Left lung (tissue), 10 donors: Measurements from ENCODE around the gene USP32. TPM values are rescaled to one million over a fixed set of nuclear protein-coding genes. Genes with fewer than 3 reads are reported as not detected.
A peak's percentile ranks its signal among the peaks of the same experiment; 100 is the strongest.
"Not testable (repeated sequence)": the region's sequence is repeated elsewhere in the genome, so short reads cannot be mapped to it uniquely, and the experiment has no call there.

Source experiments
- ATAC-seq: fragments of 200-7000 bp; cut with Tn5 transposase; one replicate; pipeline ENCODE4 v1.9.1; 2020; ENCODE audit warnings: moderate library complexity
- DNase-seq, 4 donors: peaks; one replicate each; pipeline ENCODE4 v3.0.0-alpha.2; 2013 to 2020
- H3K27ac ChIP-seq, 2 donors: fragments of 200-600 bp; sonication (generic) in 1 of 2; one replicate each; pipeline versions ENCODE4 v1.5.0 to v1.8.0; 2020 to 2021
- H3K27me3 ChIP-seq, 2 donors: fragments of 200-600 bp; sonication (generic) in 1 of 2; one replicate each; pipeline versions ENCODE4 v1.5.0 to v1.8.0; 2020 to 2021
- H3K36me3 ChIP-seq, 2 donors: fragments of 200-600 bp; sonication (generic) in 1 of 2; one replicate each; pipeline versions ENCODE4 v1.5.0 to v1.8.0; 2020 to 2021
- H3K4me1 ChIP-seq, 2 donors: fragments of 200-600 bp; one replicate each; pipeline ENCODE4 v1.8.0; 2021
- H3K4me3 ChIP-seq, 2 donors: fragments of 200-600 bp; sonication (generic) in 1 of 2; one replicate each; pipeline versions ENCODE4 v1.5.0 to v1.8.0; 2020 to 2021; ENCODE audit warnings: mild to moderate bottlenecking in 1 of 2
- H3K9me3 ChIP-seq, 2 donors: fragments of 200-600 bp; sonication (generic) in 1 of 2; one replicate each; pipeline versions ENCODE4 v1.5.0 to v1.8.0; 2020 to 2021
- CTCF ChIP-seq, 2 donors: fragments of 200-600 bp; sonication (generic) in 1 of 2; IDR thresholded peaks; one replicate each; pipeline versions ENCODE4 v1.5.0 to v1.8.0; 2021; ENCODE audit warnings: antibody characterized with exemption in 2 of 2
- intact Hi-C, 2 donors: fragments of 100-400 bp; cut with DNase I; formaldehyde crosslinking; loops; one replicate each; pipeline versions ENCODE4 v1.11.2 to v1.14.2; 2022
- polyA plus RNA-seq, 6 donors: library from polyadenylated mRNA; unstranded; fragments of 120-200 nt; gene quantifications; one replicate each; pipeline ENCODE4 v1.2.1, GENCODE V29; 2013; ENCODE audit not compliant: insufficient read length in 6 of 6
- total RNA-seq, 2 donors: library from RNA; stranded (reverse); fragmentation: NEBNext Ultra II Directional; extraction: Animal tissue kit (Norgen Biotek cat#: 25700); gene quantifications; one replicate each; pipeline ENCODE4 v1.2.1, GENCODE V29; 2021
- donor health status: DM: no; HTN: yes; CAD: no.
- donor health status: DM: no; HTN: no; CAD: no.

The USP32 gene
- total and polyA plus RNA-seq, 8 donors: 30.7 to 73.2 (median 37.7) TPM

GRCh38 chr17:60205782-60206181, 186.2 kb downstream of the USP32 start:
- H3K9me3 ChIP-seq, H3K4me3 ChIP-seq, ATAC-seq, H3K4me1 ChIP-seq, H3K27ac ChIP-seq, H3K27me3 ChIP-seq, intact Hi-C loops, DNase-seq: not testable (repeated sequence)
- H3K36me3 ChIP-seq: peaks cover 0 to 29% of the 10 kb centered on the region in 2 donors

- ATAC-seq, H3K27me3 ChIP-seq, H3K4me1 ChIP-seq, H3K4me3 ChIP-seq, H3K27ac ChIP-seq, H3K9me3 ChIP-seq, intact Hi-C loops, DNase-seq: not testable (repeated sequence)
- peaks cover 0 to 73% of the 10 kb centered on the region in 2 donors for H3K36me3 ChIP-seq
Observed at GRCh38 chr17:60198630-60199029, 193.3 kb downstream of the USP32 start.

GRCh38 chr17:60194141-60194540, 197.8 kb downstream of the USP32 start:
- H3K27me3 ChIP-seq: not testable (repeated sequence)

GRCh38 chr17:60193482-60193881, 198.5 kb downstream of the USP32 start:
- intact Hi-C loops: no loop called here
- Histone ChIP-seq H3K27me3 (no peaks in the 10 kb centered on the region), H3K4me3 (no peak overlapping the region), H3K9me3 (no peaks in the 10 kb centered on the region), H3K27ac (no peak overlapping the region), H3K4me1 (peaks cover 0 to 11% of the 10 kb centered on the region in 2 donors), H3K36me3 (peaks cover 0 to 99% of the 10 kb centered on the region in 2 donors)
- TF ChIP-seq CTCF (IDR thresholded peaks at IDR 0.05): no peak
- ATAC-seq (no peak), DNase-seq (no peak)

More at GRCh38 chr17:60194141-60194540, 197.8 kb downstream of the USP32 start:
- peaks cover 0 to 99% of the 10 kb centered on the region in 2 donors for H3K36me3 ChIP-seq
- H3K4me1 ChIP-seq, ATAC-seq, H3K9me3 ChIP-seq, DNase-seq, intact Hi-C loops, H3K4me3 ChIP-seq, H3K27ac ChIP-seq: not testable (repeated sequence)

GRCh38 chr17:60193032-60193431, 198.9 kb downstream of the USP32 start:
- intact Hi-C loops, H3K27me3 ChIP-seq, H3K9me3 ChIP-seq, ATAC-seq, H3K27ac ChIP-seq, DNase-seq, H3K4me3 ChIP-seq: not testable (repeated sequence)
- Histone ChIP-seq H3K36me3 (peaks cover 0 to 99% of the 10 kb centered on the region in 2 donors), H3K4me1 (peaks cover 0 to 16% of the 10 kb centered on the region in 2 donors)

- H3K4me3 ChIP-seq, DNase-seq, H3K9me3 ChIP-seq, H3K27ac ChIP-seq, intact Hi-C loops, ATAC-seq, H3K27me3 ChIP-seq: not testable (repeated sequence)
- H3K4me1 ChIP-seq: peaks cover 0 to 27% of the 10 kb centered on the region in 2 donors
- H3K36me3 ChIP-seq: peaks cover 0 to 92% of the 10 kb centered on the region in 2 donors
Observed at GRCh38 chr17:60190032-60190431, 201.9 kb downstream of the USP32 start.

GRCh38 chr17:60188759-60189158, 203.2 kb downstream of the USP32 start:
- no peaks in the 10 kb centered on the region for H3K9me3 ChIP-seq
- H3K27me3 ChIP-seq: no peaks in the 10 kb centered on the region
- intact Hi-C loops: no loop called here
- DNase-seq (no peak), ATAC-seq (no peak)
- peaks cover 0 to 27% of the 10 kb centered on the region in 2 donors for H3K4me1 ChIP-seq
- peaks cover 0 to 92% of the 10 kb centered on the region in 2 donors for H3K36me3 ChIP-seq
- no peak overlapping the region for H3K4me3 ChIP-seq
- peak overlapping the region in 1 of 2 donors; percentile 41 for H3K27ac ChIP-seq
- TF ChIP-seq CTCF (IDR thresholded peaks at IDR 0.05): no peak

- H3K36me3 ChIP-seq: peaks cover 0 to 92% of the 10 kb centered on the region in 2 donors
- H3K4me3 ChIP-seq, DNase-seq, intact Hi-C loops, H3K27me3 ChIP-seq, ATAC-seq, H3K9me3 ChIP-seq: not testable (repeated sequence)
- H3K27ac ChIP-seq: peak overlapping the region in 1 of 2 donors; percentile 48
- H3K4me1 ChIP-seq: peaks cover 0 to 27% of the 10 kb centered on the region in 2 donors
Observed at GRCh38 chr17:60186846-60187745, 204.8 kb downstream of the USP32 start.

- peaks cover 0 to 92% of the 10 kb centered on the region in 2 donors for H3K36me3 ChIP-seq
- ATAC-seq, intact Hi-C loops: not testable (repeated sequence)
Observed at GRCh38 chr17:60186372-60186771, 205.6 kb downstream of the USP32 start.

GRCh38 chr17:60180380-60180779, 211.6 kb downstream of the USP32 start:
- ATAC-seq, H3K4me3 ChIP-seq, H3K27me3 ChIP-seq, H3K9me3 ChIP-seq, H3K4me1 ChIP-seq, DNase-seq, H3K27ac ChIP-seq, intact Hi-C loops: not testable (repeated sequence)
- peaks cover 0 to 90% of the 10 kb centered on the region in 2 donors for H3K36me3 ChIP-seq

More at GRCh38 chr17:60186372-60186771, 205.6 kb downstream of the USP32 start:
- Histone ChIP-seq H3K27ac (peak overlapping the region in 1 of 2 donors; percentile 48), H3K4me1 (peaks cover 0 to 27% of the 10 kb centered on the region in 2 donors)
- H3K9me3 ChIP-seq, DNase-seq, H3K27me3 ChIP-seq, H3K4me3 ChIP-seq: not testable (repeated sequence)

GRCh38 chr17:60178180-60178579, 213.8 kb downstream of the USP32 start:
- H3K4me3 ChIP-seq, ATAC-seq, H3K4me1 ChIP-seq, intact Hi-C loops, H3K27ac ChIP-seq, H3K27me3 ChIP-seq, H3K9me3 ChIP-seq, DNase-seq: not testable (repeated sequence)
- H3K36me3 ChIP-seq: peaks cover 0 to 68% of the 10 kb centered on the region in 2 donors
